Skin epidermis (tissue), 12 donors: ENCODE measurements around the gene NFILZ.

Experiments used
- H3K27ac ChIP-seq, 21 experiments: fragments of 200-600 bp; sonication (generic) in 11 of 21; one replicate each; pipeline ENCODE4 v1.5.0; 2020; ENCODE audit warnings: mild to moderate bottlenecking in 3 of 21, inconsistent platforms in 2 of 21, moderate library complexity in 2 of 21
- H3K4me3 ChIP-seq, 7 experiments: fragments of 200-600 bp; sonication (generic) in 2 of 7; one replicate each; pipeline ENCODE4 v1.5.0; 2020; ENCODE audit warnings: inconsistent platforms in 2 of 7, mild to moderate bottlenecking in 2 of 7, moderate library complexity in 1 of 7

The NFILZ gene, protein sequence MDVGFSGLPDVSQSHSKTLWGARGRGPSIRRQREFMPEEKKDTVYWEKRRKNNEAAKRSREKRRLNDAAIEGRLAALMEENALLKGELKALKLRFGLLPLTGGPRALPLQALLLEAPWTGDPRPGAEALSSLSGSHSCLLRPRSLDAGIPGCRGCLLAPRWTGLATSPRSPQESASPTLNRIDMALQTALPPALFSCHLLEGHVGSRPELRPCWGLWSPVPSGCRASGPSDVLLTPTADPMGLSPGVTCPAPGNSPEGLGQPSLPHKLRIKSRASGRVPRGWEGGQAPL

DNA sequence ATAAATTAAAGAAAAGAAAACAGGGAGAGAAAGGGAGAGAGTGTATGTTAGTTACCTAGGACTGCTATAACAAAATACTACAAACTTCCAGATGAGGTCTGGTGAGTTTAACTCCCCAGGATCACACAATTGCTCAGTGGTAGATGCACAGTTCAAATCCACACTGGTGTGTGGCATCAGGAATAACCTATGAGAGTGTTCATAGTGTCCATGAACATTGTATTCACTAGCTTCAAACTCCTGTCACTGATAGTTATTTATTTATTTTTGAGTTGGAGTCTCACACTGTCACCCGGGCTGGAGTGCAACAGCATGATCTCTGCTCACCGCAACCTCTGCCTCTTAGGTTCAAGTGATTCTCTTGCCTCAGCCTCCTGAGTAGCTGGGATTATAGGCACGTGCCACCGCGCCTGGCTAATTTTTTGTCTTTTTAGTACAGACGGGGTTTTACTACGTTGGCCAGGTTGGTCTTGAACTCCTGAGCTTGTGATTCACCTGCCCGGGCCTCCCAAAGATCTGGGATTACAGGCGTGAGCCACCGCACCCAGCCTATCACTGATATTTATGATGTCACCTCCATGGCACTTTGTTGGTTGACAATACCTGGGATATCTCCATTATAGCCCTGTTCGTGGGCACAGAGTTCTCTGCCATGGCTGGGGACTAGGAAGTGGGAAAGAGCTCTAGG, at the start of gene NFILZ:
Gene NFILZ (plus strand): TSS at position 638 of the 688 bp plus-strand sequence. CDS start 46,133 bp downstream, outside the sequence.
- peak within 1 kb of the TSS in 9 of 21 experiments; percentile 3 to 63 (median 29) for H3K27ac ChIP-seq
- H3K4me3 ChIP-seq, result no peak within 1 kb of the TSS

DNA sequence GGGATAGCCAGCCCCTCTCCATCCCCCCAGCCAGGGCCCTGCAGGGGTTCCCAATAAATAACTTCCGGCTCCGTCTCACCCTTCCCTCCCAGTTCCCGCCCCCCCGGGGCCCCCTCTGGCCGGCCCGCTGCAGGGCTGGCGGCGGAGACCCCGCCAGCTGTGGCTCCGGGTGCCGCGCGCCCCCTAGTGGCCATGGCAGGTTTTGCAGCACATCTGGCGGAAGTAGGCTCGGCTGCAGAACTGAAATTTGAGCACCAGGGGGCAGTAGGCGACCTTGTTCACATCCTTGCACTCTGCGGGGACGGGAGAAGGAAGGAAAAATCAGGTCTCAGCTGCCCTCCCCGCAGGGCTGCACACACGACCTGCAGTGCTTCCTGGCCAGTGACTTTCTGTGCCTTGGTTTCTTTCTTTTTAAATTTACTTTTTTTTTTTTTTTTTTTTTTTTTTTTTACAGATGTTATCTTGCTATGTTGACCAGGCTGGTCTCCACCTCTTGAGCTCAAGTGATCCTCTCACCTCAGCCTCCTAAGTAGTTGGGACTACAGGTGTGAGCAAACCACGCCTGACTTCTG, 49.6 kb upstream of the NFILZ start:
- Histone ChIP-seq H3K4me3 (no peak overlapping the region), H3K27ac (no peak overlapping the region)

DNA sequence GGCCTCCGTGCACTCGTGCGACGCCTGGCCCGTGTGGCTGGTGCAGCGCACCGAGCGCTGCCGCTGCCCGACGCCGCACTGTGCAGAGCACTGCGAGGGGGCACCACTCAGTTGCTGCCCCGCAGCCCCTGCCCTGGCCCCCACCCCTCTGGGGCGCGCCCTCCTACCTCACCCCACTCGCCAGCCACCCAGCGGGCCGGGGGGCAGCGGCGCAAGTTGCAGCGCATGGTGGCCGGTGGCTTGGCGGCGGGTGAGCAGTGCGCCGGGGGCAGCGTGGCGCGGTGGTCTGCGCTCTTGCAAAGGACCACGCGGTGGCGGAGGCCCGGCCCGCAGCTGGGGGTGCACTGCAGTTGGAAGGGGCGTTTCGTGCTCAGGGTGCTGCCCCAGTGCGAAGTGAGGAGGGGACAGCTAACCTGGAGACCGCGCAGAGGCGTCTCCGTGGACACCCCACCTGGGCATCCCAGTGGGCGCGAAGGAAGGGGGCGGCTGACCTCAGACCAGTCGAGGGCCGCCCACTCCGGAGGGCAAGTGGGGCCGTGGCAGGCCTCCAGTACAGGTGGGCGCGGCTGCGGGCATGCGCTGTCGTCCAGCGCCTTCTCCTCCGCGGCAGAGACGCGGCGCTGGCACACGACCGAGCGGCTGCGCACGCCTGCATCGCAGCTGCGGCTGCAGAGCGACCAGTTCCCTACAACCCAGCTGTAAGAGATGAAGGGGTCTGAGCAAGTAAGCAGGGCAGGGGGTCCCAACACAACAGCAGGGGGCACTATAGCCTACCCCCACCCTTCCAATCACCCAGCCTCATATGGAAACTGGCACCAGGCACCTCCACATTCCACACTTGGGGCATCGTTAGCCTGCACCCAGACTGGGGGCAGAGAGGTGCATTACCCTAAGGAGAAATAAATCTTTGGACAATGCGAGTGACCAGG, 45.2 kb upstream of the NFILZ start:
- Histone ChIP-seq H3K4me3 (no peak overlapping the region), H3K27ac (no peak overlapping the region)

DNA sequence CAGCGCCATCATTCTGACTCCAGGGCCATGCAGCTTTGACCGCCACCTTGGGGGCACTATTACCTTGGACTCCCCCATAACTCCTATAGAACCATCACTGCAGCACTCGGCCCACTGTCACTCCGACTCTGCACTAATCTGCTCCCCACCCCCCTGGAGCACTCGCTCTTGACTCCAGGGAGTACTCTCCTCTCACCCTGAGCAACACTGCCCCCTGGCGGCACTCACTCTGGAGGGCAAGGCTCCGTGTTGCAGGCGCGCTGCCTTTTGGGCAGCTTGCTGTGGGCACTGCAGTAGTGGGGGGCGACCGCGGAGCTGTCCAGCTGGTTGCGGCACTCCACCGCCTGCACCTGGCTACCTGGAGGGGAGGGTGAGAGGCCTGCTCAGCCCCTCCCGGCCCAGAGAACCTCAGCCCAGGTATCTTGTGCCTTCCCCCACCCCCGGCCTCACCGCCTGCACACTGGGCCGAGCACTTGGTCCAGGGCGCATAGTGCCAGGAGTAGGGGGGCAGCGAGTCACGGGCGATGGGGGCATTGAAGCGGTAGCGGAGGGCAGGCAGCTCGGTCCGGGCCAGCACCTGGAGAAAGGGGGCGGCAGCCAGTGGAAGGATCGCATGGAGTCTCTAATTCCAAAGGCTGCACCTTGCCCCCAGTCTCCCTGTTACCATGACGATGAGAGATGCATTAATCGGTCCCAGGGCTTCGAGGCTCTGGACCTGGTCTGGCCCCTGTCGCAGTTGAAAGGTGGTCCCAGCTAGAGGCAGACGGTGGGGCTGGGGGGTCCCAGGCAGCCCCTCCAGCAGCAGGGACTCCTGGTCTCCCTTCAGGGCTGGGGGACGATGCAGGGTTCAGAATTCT, 44.3 kb upstream of the NFILZ start:
- Histone ChIP-seq H3K27ac (no peak overlapping the region), H3K4me3 (no peak overlapping the region)

DNA sequence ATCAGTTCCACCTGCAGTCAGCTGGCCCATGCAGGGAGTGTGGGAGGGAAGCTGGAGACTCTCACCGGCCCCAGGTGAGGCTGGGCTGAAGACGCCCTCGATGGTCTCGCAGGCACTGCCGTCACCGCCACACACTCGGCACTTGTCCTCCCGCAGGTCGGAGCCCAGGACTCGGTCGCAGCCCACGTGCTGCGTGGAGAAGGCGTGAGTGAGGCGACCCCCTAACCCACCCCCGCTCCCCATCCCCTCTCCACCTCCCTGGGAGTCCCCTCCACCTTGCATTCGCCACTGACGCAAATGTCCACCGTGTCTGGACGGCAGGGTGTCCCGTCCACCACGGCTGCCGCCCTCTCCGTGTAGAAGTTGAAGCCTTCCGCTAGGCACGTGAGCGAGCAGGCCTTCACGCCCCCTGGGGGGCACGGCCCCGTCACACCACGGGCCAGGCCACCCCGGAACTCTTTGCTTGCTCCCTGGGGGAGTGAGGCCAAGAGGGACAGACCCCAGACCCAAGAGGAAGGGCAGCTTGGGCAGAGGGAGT, 41.2 kb upstream of the NFILZ start:
- Histone ChIP-seq H3K27ac (no peak overlapping the region), H3K4me3 (no peak overlapping the region)

- Histone ChIP-seq H3K4me3 (peak overlapping the region in 4 of 7 experiments; percentile 2 to 25 (median 8)), H3K27ac (no peak overlapping the region)
Measured at GRCh38 chr19:8592231-8593009, 38.0 kb upstream of the NFILZ start.

GRCh38 chr19:8593931-8594330, 36.5 kb upstream of the NFILZ start:
- Histone ChIP-seq H3K27ac (no peak overlapping the region), H3K4me3 (no peak overlapping the region)

DNA sequence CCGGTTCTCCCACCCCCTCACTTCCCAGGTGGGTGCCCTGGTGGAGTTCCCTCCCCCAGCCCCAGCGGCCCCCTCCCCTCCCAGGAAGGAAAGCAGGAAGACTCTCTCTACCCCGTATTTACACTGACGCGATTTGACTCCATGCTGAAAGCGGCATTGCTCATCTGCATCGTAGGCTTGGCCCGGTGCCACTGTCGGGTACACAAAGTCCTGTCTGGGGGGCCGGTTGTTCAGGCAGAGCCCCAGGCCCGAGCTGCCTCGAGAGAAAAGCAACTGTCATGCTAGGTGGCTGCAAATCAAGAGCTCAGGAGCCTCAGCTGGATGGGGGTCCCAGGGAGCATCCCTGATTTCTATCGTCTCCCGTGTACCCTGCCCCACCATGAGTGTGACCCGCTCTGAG, 34.8 kb upstream of the NFILZ start:
- no peak overlapping the region for H3K27ac ChIP-seq
- no peak overlapping the region for H3K4me3 ChIP-seq

DNA sequence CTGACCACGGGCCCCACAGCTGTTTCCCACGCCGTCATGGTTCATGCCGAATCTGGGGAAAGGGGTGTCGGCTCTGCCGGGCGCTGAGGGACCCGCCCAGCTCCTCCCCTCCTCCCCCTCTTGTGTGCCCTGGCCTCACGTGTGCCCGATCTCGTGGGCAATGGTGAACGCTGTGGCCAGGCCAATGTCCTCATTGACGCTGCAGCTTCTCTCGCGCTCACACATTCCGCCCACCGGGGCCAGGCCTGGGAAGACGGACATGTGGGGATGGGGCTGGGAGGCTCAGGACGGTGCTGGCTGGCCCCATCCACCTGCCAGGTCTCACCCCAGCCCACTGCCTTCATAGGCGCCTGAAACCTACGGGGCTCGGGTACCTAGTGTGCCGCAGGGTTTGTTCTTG, 34.3 kb upstream of the NFILZ start:
- H3K27ac ChIP-seq, result peak overlapping the region in 1 of 21 experiments; percentile 12
- H3K4me3 ChIP-seq, result no peak overlapping the region

DNA sequence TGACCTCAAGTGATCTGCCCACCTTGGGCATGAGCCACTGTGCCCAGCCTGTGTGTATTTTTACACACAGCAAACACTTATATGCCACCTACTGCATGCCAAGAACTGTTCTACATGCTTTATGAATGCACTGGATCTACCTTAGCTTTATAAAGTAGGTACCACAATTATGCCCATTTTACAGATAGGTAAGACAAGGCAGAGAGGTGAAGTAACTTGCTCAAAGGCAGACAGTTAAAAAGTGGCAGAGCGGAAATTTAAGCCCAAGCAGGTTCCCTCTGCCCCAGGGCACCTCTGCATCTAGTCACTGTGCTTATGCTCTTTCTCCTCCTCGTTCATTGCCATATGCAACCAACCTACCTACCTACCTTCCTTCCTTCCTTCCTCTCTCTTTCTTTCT, 30.4 kb upstream of the NFILZ start:
- H3K4me3 ChIP-seq, result no peak overlapping the region
- H3K27ac ChIP-seq, result no peak overlapping the region

DNA sequence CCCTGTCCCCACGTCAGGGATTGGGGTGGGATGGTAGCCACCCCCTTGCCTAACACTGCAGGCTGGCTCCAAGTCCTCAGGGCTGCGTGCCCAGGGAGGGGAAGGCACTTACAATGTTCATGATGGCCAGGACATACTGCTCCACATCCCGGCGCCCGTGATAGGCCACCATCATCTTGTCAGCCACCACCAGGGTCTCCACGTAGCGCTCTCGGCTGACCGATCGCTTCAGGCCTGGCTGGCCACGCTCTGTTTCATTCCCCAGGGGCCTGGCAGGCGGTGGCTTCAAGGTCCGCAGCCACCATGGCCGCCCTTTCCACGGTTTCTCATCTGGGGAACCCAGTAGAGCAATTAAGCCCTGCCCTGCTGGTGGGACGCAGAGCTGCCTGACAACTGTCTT, 29.6 kb upstream of the NFILZ start:
- Histone ChIP-seq H3K27ac (no peak overlapping the region), H3K4me3 (no peak overlapping the region)

- Histone ChIP-seq H3K4me3 (no peak overlapping the region), H3K27ac (no peak overlapping the region)
Measured at GRCh38 chr19:8601796-8602195, 28.6 kb upstream of the NFILZ start.

GRCh38 chr19:8605514-8605913, 24.9 kb upstream of the NFILZ start:
- Histone ChIP-seq H3K27ac (no peak overlapping the region), H3K4me3 (no peak overlapping the region)

- Histone ChIP-seq H3K4me3 (no peak overlapping the region), H3K27ac (no peak overlapping the region)
Measured at GRCh38 chr19:8607386-8607785, 23.0 kb upstream of the NFILZ start.

DNA sequence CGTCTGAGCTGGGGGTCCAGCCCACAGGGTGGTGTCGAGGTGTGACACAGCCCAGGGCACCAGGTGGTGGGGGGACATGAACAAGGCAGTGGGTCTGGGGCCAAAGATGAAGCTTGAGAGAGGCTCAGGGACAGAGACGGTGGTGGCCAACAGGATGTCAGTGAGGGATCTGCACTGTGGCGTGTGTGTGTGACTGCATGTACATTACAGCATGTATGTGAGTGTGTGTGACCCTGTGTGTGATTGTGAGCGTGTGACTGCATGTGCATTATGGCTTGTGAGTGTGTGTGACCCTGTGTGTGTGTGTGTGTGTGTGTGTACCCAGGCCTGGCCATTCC, 21.5 kb upstream of the NFILZ start:
- Histone ChIP-seq H3K4me3 (peak overlapping the region; percentile 19 to 55 (median 44)), H3K27ac (peak overlapping the region in 17 of 21 experiments; percentile 31 to 93 (median 81))

GRCh38 chr19:8609279-8610040, 21.0 kb upstream of the NFILZ start:
- Histone ChIP-seq H3K4me3 (peak overlapping the region; percentile 19 to 55 (median 44)), H3K27ac (peak overlapping the region; percentile 10 to 93 (median 73))
